ENCODE measurements around the gene LRRC74B.
"Not testable (repeated sequence)": the region's sequence is repeated elsewhere in the genome, so short reads cannot be mapped to it uniquely, and the experiment has no call there.

Gene LRRC74B

DNA sequence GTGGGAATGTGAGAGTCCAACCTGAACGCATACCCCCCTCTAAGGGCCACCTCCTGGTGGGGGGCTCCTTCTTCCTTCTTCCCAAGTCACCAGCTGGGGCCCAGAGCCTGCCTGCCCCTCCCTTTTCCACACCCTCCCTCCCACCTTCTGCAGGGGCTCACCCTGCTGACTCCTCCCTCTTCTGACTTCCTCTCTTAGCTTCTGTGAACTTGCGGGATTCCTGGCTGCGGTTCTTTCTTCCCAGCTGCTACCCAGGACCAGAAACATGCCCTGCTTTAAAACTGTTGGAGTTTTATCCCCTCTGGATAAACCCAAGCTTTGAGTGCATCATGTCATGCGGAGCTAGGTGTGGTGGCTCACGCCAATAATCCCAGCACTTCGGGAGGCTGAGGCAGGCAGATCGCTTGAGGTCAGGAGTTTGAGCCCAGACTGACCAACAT, 10.2 kb downstream of the LRRC74B start:
- DNase-seq = no peak

DNA sequence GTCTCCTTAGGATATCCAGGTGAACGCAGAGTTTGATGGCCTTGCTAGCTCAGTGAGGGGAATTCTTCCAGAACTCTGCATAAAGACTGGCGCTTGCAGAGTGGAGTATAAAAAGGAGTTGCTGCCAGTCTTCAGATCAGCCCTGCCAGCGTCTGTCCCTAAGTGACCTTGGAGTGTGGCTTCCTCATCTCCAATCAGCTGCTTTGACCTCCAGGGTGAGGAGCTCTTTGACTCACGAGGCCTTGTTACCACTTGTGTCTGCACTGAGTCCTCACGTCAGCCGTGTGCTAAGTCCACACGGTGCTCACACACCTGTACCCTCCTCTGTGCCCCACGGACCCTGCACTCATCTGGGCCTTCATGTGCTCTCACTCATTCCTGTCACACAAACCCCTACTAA, 14.6 kb downstream of the LRRC74B start:
- not testable (repeated sequence) for DNase-seq

DNA sequence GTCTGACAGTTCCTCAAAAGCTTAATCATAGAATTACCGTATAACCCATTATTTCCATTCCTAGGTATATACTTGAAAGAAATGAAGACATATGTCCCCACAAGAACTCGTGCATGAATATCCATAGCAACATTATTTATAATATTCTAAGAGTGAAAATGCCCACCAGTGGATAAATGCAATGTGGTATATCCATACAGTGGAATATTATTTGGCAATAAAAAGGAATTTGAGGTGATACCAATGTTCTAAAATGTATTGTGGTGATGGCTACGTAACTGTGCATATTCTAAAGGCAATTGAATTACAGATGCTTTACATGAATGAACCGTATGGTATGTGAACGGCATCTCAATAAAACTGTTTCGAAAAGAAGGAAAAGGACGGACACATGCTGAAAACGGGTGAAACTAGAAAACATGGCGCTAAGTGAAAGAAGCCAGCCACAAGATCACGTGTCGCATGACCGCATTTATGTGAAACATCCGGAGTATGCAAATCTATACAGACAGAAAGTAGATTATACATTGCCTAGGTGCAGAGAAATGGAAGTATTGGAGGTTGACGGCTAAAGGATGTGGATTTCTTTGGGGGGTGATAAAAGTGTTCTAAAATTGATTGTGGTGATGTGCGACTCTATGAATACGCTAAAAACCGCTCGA, 16.0 kb downstream of the LRRC74B start:
- DNase-seq = not testable (repeated sequence)

DNA sequence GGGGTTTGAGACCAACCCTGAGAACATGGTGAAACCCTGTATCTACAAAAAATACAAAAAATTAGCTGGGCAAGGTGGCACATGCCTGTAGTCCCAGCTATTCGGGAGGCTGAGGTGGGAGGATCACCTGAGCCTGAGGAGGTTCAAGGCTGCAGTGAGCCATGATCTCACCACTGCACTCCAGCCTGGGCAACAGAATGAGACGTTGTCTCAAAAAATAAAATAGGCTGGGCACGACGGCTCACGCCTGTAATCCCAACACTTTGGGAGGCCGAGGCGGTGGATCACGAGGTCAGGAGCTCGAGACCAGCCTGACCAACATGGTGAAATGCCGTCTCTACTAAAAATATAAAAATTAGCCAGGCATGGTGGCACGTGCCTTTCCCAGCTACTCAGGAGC, 18.7 kb downstream of the LRRC74B start:
- DNase-seq = not testable (repeated sequence)

DNA sequence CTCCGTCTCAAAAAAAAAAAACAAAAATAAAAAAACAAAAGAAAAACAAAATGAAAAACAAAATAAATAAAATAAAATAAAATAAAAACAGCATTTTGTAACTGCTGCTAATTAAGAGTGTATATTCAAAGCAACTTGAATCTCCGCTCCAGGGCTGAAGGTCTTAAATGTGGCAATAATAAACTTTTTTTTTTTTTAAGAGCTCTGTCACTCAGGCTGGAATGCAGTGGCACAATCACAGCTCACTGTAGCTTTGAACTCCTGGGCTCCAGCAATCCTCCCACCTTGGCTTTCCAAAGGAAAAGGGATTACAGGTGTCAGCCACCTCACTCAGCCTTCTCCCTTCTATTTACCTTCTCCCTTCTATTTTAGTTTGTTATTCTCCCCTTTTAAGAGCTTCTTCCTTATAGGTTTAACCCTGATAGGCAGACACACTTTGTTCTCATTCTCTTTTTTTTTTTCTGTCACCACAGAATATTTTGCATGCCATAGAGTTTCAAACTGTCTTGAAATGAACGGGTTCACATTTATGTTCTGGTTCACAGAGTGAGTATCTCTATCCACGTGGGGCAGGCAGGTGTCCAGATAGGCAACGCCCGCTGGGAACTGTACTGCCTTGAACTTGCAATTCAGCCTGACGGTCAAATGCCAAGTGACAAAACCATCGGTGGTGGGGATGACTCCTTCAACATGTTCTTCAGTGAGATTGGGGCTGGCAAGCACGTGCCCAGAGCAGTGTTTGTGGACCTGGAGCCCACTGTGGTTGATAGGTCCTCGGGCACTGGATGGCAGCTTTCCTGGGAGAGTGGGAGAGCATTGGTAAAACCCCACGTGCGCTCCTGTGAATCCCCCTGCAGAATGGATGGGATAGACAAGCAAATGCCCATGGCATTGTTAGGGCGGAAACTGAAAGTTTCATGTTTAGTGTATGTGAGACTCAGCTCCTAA, 19.4 kb downstream of the LRRC74B start:
- no peak for DNase-seq

DNA sequence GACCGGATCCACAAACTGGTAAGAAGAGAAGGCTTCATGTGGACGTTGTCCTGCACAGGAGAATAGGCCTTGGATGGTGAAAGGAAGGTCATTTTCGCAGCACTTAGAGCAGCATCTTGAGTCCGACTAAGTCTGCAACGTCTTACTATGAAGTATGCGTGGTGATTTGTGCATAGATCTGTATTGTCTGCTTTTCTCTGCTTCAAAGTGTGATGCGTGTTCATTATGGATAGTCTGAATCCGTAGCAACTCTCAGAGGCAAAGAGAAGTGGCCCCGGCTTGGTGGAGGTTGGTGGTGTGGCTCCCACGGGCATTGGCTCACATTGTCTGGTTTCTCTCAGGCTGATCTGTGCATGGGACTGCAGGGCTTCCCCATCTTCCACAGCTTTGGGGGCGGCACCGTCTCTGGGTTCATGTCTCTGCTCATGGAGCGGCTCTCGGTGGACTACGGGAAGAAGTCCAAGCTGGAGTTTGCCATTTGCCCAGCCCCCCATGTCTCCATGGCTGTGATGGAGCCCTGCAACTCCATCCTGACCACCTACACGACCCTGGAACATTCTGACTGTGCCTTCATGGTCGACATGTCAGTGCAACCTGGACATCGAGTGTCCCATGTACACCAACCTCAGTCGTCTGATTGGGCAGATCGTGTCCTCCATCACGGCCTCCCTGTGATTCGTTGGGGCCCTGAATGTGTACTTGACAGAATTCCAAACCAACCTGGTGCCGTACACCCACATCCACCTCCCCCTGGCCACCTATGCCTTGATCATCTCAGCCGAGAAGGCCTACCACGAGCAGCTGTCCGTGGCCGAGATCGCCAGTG, 21.5 kb downstream of the LRRC74B start:
- DNase-seq = no peak

DNA sequence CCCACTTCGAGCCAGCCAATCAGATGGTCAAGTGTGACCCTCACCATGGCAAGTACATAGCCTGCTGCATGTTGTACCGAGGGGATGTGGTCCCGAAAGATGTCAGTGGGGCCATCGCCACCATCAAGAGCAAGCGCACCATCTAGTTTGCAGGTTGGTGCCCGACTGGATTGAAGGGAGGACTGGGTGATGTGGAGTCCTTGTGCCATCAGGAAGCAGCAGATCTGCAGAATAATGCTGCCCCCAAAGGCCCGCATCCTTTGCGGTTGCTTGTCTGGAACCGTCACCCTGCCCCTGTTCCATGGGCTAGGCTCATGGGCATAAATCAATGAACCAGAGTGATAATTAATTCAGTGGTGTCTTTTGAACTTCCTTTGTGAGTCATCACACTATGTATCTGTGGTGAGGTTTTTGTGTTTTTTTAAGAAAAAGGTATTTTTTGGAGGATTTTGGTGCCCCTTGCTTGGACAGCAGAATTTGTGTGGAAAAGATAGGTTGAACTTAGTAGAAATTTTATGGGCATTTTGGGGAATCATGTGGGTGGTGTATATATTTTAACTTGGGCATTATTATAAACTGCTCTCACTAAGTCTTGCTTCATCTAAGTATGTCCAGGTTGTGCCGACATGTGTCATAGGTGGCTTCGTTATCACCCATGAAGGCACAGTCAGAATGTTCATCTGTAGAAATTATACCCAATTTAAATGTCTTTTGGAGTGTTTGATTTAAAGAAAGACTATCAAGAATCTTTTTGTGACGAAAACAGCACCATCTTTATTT, 22.3 kb downstream of the LRRC74B start:
- no peak for DNase-seq

DNA sequence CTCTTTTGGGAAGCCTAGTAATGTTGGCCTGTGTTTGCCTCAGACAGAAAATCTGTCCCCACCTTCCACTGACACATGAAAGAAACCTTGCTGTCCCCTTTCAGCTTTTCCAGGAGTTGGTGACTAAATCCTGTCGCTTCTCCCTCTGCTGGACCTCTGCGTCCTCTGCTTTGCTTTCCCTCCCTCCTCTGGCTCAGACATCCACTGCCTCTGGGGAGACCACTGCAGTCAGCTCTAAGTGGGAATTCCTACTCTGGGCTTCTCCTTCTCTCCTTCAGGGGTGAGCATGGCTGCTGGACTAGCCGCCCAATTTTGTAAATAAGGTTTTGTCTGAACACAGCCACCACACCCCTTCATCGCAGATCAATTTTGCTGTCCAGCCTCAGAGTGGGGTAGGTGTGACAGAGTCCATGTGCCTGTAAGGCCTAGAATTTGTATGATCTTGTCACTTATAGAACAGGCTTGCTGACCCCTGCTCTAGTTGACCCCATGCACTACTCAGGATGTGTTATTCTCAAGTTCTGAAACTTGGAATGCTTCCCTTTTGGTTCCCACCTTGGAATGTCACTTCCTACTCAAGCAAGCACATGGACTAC, 23.0 kb downstream of the LRRC74B start:
- no peak for DNase-seq

DNA sequence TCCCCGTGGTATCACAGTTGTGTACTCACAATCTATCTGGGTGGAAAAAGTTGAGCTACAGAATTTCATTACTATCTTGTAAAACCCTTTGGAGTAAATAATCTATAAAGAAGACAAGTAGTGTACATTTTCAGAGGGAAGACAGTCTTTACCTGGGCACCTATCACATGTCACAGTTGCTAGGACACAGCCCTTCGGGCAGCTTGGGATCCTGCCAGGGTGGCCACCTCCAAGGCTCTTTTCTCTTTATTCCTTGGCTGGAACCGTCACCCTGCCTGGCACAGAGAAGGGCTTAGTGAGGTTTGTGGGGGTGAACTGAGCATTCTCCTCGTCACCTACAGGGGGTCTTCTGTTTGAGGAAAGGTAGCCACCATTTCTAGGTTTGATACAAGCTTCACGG, 23.6 kb downstream of the LRRC74B start:
- DNase-seq = no peak

DNA sequence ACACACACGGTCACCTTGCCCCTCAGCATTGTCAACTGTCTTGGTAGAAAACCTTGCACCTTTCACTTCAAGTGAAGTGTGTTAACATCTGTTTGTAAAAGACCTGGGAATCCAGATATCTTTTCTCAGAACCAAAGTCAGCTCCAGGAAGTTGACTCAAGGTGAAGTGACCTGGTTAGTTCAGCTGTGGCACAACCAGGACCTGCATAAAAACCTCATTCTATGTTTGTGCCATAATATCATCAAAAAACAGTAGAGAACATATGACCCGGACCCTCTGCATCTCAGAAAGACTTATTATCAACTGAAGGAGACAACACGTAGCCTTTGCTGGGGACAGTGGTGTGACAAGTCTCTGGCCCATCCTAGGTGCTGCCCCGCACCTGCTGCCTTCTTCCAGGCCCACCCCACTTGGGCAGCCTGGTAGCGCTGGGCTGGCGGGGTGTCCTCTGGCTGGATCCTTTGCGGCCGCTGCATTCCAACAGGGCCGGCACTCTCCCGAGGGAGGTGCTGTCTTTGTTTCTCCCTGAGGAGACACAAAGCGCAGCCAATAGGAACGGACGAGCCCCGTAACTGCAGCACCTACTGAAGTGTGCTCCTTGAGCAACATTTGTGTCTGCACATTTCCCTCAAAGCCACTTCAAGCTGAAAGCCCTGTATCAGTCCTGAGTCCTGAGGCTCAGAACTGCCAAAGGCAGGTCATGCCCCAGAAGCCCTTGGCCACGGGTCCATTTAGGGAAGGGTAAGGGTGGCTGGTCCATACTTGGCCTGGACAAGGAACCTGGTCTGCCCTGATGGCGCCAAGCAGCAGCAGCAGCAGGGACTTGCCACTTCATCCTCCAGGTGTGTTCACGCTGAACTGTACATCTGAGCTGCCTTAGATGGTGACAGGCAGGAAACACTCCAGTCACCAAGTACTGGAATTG, 25.2 kb downstream of the LRRC74B start:
- DNase-seq = no peak

DNA sequence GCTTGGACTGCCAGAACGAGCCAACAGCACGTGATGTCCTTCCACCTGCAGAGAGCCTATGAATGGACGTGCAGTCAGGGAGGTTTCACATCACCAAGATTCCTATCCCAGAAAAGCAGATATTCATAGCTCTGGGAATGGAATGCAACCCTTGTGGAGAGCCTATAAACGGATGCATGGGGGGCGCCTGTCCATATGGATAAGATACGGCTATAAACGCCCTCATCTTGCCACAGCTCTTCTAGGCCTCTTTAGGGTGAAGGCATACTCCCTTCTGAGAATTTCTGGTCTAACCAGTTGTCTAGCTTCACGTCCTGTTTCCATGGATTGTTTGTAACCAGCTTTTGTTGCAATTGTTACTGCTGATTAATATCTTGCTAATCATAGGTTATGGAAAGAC, 26.1 kb downstream of the LRRC74B start:
- DNase-seq = not testable (repeated sequence)

DNA sequence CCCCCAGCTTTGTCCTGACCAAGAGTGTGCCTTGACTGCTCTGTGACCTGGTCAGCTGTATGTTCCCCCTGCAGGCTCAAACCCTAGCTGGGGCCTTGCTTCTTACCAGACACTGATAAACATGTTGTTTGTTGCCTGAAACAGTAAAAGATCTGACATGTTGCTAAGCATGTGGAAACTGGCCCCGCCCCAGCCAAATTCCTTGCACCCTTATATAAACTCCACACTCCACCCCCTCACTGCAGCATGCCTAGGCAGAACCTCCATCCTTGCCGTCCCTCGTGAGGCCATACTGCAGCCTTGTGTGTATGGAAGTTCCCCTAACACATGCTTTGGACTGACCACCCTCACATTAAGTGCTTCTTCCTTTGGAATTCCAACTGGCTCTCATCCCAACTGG, 27.3 kb downstream of the LRRC74B start:
- DNase-seq = no peak

DNA sequence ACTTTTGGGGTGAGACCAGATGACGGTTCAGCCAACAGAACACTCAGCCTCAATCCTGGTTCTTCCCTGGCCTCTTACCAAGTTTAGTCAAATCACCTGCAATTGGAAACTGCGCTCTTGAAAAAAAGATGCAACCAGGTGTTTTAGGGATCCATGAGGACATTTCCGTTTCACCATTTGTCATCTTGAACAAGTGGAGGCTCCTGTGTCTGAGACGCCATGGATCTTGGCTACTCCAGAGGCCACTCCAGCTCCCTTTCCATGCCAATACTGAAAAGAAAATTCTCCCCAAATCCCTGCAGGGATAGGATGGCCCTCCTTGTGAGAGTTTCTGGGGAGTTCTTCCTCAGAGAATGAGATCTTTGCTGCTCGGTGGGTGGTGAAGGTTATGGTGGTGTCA, 27.7 kb downstream of the LRRC74B start:
- no peak for DNase-seq

DNA sequence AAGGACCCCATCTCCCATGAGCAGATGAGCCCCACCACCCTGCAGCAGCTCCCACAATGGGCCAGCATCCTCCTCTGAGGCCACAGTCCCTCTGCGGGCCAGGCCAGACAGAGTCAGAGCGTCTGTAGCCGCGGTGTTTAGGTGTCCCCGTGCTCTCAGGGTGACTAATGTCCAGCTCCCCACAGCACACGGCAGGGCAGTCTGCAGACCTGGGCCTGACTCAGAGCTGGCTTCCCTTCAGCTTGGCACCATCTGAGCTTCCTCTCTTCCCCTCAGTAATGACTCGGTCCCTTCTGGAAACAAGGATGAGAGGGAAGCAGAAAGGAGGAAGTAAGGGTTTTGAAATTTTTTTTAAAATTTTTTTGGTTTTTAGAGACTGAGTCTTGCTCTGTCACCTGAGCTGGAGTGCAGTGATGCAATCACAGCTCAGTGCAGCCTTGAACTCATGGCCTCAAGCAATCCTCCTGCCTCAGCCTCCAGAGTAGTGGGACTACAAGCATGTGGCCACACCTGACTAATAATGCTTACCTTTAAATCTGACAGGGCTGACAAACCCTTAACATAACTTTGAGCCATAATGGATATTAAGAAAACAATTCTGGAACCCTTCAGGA, 28.5 kb downstream of the LRRC74B start:
- no peak for DNase-seq

DNA sequence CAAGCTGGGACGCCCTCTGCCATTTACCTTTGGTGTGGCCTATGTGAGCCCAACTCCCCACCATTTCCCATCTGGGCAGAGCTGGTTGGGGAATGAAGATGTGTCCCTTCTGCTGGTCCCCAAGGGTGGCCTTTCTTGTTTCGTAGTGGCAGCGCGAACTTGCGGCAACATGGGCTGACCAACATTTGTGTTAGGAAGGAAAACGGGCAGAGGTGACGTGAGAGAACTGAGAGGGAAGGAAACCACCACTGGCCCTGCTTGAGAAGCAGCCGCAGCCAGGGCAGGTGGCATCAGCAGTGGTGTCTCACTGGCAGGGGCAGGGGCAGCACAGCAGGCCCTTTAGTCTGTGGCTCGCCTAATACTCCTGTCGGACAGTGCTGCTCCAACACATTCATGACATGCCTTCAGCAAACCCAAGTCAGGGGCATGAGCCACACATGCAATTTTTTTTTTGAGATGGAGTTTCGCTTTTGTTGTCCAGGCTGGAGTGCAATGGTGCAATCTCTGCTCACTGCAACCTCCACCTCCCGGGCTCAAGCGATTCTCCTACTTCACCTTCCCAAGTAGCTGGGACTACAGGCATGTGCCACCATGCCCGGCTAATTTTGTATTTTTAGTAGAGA, 29.9 kb downstream of the LRRC74B start:
- no peak for DNase-seq

DNA sequence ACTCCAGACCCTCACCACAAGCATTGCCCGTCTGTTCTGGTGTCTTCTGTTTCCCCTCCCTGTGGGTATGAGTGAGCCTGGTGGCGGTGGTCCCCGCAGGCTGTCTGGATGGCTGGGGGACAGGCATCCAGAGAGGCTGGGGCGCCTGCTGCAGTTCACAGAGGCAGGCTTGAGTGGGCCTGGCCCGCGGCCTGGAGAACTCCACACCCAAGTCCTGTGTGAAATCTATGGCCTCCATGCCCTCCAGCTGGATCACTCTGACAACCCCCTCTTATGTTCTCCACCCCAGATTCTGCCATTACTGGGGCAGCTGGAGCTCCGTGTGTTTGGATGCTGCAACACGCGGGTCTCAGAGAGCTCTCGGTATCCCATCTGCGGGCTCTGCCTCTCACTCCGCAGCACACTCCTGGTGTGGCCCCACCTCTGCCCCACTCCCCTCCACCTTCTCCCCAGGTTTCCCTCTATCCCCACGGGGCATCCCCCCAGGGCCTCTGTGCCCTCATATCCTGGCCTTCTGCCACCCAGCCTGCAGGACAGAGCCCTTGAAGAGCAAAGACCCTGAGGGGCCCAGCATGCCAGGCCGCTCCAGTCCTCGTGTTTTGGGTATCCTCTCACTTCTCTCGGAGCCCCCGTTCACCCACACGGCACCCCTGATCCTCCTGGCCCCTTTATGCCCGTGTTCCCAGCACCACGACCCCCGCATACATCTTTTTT, 31.3 kb downstream of the LRRC74B start:
- no peak for DNase-seq

DNA sequence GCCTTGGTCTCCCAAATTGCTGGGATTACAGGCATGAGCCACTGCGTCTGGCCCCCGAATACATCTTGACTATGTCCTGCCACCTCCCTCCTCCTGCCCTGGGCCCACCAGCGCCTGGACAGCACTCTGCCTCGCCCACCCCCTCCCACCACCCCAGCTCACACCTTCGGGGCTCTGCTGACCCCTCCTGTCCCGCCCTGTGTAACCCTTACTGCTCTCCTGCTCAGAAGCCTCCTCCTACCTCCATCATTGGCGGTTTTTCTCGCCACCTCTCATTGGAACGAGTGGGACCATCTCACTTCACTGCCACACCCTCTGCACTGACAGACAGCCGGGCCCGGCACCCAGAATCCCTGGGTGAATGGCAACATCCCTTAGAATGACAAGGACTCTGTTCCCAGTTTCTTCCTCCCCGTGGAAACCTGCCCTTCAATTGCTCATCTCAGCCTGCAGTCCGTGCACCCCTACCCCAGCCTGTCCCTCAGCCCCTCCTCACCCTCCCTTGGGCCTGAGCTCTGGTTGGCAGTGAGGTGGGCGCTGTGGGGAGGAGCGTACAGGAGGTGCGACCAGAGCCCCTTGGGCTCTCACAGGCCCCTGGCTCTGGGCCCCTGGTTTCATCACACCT, 32.2 kb downstream of the LRRC74B start:
- no peak for DNase-seq

DNA sequence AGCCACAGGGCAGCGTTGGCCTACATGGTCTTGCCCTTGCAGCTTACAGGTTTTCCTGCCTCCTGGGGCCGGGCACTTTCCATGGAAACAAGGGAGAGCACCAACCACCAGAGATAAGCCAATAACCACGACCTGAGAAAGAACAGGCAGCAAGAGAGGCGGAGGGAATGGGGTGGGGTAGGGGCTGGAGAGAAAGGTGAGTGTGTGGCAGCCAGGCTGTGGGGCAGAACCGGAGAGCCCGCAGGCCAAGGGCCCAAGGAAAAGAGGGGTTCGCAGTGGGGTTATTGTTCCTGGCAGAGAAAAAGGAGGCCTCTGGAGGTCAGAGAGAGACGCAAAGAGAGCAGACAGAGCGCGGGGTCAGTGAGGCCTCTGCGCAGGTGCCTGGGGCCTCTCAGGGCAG, 33.2 kb downstream of the LRRC74B start:
- DNase-seq = no peak

DNA sequence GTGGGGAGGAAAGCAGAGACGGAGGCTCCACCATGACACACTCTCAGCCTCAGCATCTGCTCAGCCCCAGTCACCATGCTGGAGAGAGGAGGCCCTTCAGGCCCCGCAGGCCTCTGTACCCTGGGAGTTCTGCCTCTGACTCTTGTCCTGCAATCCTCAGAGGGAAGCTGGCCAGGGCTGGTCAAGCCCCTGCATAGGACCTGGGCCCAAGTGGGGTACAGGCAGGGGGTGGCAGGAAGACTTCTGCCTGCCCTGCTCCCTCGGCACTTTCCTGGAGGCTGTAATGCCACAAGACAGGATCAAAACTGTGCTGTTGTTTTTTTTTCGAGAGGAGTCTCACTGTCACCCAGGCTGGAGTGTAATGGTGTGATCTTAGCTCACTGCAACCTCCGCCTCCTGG, 33.7 kb downstream of the LRRC74B start:
- no peak for DNase-seq
